ENCODE results near the gene PLS3. TPM values are rescaled to one million over a fixed set of nuclear protein-coding genes. Genes with fewer than 3 reads are reported as not detected.
"Not testable (repeated sequence)": the region's sequence is repeated elsewhere in the genome, so short reads cannot be mapped to it uniquely, and the experiment has no call there.

PLS3 gene
- total and polyA plus RNA-seq, 2 of the 4 experiments (the other 2 are of a cell fraction), result 158 to 252 TPM

DNA sequence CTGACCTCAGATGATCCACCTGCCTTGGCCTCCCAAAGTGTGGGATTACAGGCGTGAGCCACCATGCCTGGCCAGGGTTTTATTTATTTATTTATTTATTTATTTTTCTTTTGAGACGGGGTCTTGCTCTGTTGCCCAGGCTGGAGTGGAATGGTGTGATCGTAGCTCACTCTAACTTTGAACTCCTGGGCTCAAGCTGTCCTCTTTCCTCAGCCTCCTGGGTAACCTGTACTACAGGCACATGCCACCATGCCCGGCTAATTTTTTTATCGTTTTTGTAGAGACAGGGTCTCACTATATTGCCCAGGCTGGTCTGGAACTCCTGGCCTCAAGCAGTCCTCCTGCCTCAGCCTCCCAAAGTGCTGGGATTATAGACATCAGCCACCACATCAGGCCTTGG is 72.4 kb downstream of the PLS3 start:
- H3K4ac ChIP-seq (ENCODE audit: low read depth, low read length); H3K9me3 ChIP-seq (ENCODE audit: control insufficient read depth, insufficient read depth, low read length); H3K56ac ChIP-seq (ENCODE audit: extremely low read depth, insufficient read depth, low read length); ATAC-seq (ENCODE audit: low read depth); H2BK15ac ChIP-seq (ENCODE audit: low read depth, low read length); H3K4me2 ChIP-seq (ENCODE audit: low read depth, low read length); H3K27me3 ChIP-seq (ENCODE audit: control insufficient read depth, insufficient read depth, low read length); H4K8ac ChIP-seq (ENCODE audit: low read depth in 2 of 2, low read length in 2 of 2); H4K91ac ChIP-seq (ENCODE audit: insufficient read depth, low read depth, low read length); BruUV-seq (replicated peaks); H3K18ac ChIP-seq (ENCODE audit: low read depth, low read length); H2BK120ac ChIP-seq (ENCODE audit: low read depth, low read length); H3K27ac ChIP-seq (ENCODE audit: insufficient read depth, low read length); H2AK9ac ChIP-seq (replicated peaks; ENCODE audit: low read depth, low read length, poor library complexity); H3K23ac ChIP-seq (ENCODE audit: low read depth, low read length); H3K14ac ChIP-seq (replicated peaks; ENCODE audit: low read depth, low read length); dilution Hi-C loops (cut with HindIII; ENCODE audit: low sequenced_read_pairs, unreplicated experiment); H3K9ac ChIP-seq (ENCODE audit: low read depth, low read length); H2AFZ ChIP-seq (replicated peaks; ENCODE audit: low read length, poor library complexity); H2BK20ac ChIP-seq (ENCODE audit: low read depth, low read length); H4K5ac ChIP-seq (ENCODE audit: low read depth, low read length); in situ Hi-C loops (cut with MboI; ENCODE audit: low sequenced_read_pairs); CTCF ChIA-PET; H4K20me1 ChIP-seq (ENCODE audit: insufficient read depth, low read length); intact Hi-C loops (cut with micrococcal nuclease); DNase-seq; H3K9me1 ChIP-seq (ENCODE audit: insufficient read depth, low read length); H2BK5ac ChIP-seq (ENCODE audit: low read depth, low read length, poor library complexity, severe bottlenecking); H3K4me1 ChIP-seq (ENCODE audit: control insufficient read depth, insufficient read depth, low read length); H3K4me3 ChIP-seq (ENCODE audit: insufficient read depth, low read depth, low read length); H2AK5ac ChIP-seq (ENCODE audit: low read depth, low read length); H3K79me1 ChIP-seq (ENCODE audit: low read depth in 1 of 2, low read length in 2 of 2): not testable (repeated sequence)
- peaks cover 12% of the 10 kb centered on the region for H3K36me3 ChIP-seq (ENCODE audit: control insufficient read depth, insufficient read depth, low read length)
- POLR2A ChIA-PET (ENCODE audit: unreplicated experiment), result interaction anchor here (0.6 kb wide), 1 partner anchor 8 kb away, joined by 11 read pairs; no protein-coding TSS in a partner anchor
- no CpG with 5 or more reads among the region's 5 CpGs for WGBS, 2 experiments (ENCODE audit: extremely low coverage in 2 of 2, insufficient read length in 1 of 2)

Measured in IMR-90 (cell line).